NCI-H1694 treated with DMSO at 0.1 percent for 48 hours (cell line): ENCODE measurements around the gene EME2.
"Not testable (repeated sequence)": the region's sequence is repeated elsewhere in the genome, so short reads cannot be mapped to it uniquely, and the experiment has no call there.

Experiments used
- DNase-seq: peaks from one replicate; lab custom pipeline; 2025; lab: John Stamatoyannopoulos, UW

Gene EME2

GRCh38 chr16:1791256-1791942 lies 18.8 kb downstream of the EME2 start:
- no peak for DNase-seq

GRCh38 chr16:1791943-1792812 lies 19.6 kb downstream of the EME2 start:
- DNase-seq: no peak

GRCh38 chr16:1792836-1793577 lies 20.4 kb downstream of the EME2 start:
- DNase-seq: no peak

GRCh38 chr16:1793578-1794220 lies 21.1 kb downstream of the EME2 start, which contains the start of gene IGFALS:
TSS of gene IGFALS (minus strand) at chr16:1793705. CDS start at chr16:1793652, 53 bp downstream.
- DNase-seq: no peak

GRCh38 chr16:1794221-1794871 lies 21.7 kb downstream of the EME2 start:
- no peak for DNase-seq

- DNase-seq: no peak
These were observed 22.5 kb downstream of the EME2 start for GRCh38 chr16:1794908-1795666.

- not testable (repeated sequence) for DNase-seq
These were observed 26.7 kb downstream of the EME2 start for GRCh38 chr16:1799263-1799662.

- DNase-seq: no peak
These were observed 28.1 kb downstream of the EME2 start for GRCh38 chr16:1800701-1801100.

GRCh38 chr16:1807626-1808025 lies 35.0 kb downstream of the EME2 start:
- no peak for DNase-seq

- DNase-seq: no peak
These were observed 36.1 kb downstream of the EME2 start for GRCh38 chr16:1808691-1809090.

- no peak for DNase-seq
These were observed 36.7 kb downstream of the EME2 start for GRCh38 chr16:1809281-1809801.

- no peak for DNase-seq
These were observed 37.5 kb downstream of the EME2 start for GRCh38 chr16:1810106-1810505.

GRCh38 chr16:1810536-1810935 lies 37.9 kb downstream of the EME2 start:
- DNase-seq: no peak

GRCh38 chr16:1812732-1813163 lies 40.1 kb downstream of the EME2 start:
- DNase-seq: peak; percentile 11

- DNase-seq: no peak
These were observed 42.9 kb downstream of the EME2 start for GRCh38 chr16:1815461-1815860.

GRCh38 chr16:1816396-1817275 lies 44.0 kb downstream of the EME2 start:
- no peak for DNase-seq

- no peak for DNase-seq
These were observed 44.6 kb downstream of the EME2 start for GRCh38 chr16:1817276-1817589.

GRCh38 chr16:1817716-1818115 lies 45.1 kb downstream of the EME2 start:
- DNase-seq: no peak

- no peak for DNase-seq
These were observed 45.7 kb downstream of the EME2 start for GRCh38 chr16:1818204-1818872.
